HG03060 (cell line): ENCODE data around the gene FAM131C.
"Not testable (repeated sequence)": the region's sequence is repeated elsewhere in the genome, so short reads cannot be mapped to it uniquely, and the experiment has no call there.

ENCODE experiments used
- ATAC-seq: cut with Tn5 transposase; IDR thresholded peaks from one replicate; pipeline ENCODE4 v1.9.1; 2021; ENCODE audit warnings: low read depth, moderate number of reproducible peaks; ENCODE audit not compliant: unreplicated experiment

Gene FAM131C

GRCh38 chr1:16063226-16063829, 10.1 kb downstream of the FAM131C start:
- no peak for ATAC-seq

DNA sequence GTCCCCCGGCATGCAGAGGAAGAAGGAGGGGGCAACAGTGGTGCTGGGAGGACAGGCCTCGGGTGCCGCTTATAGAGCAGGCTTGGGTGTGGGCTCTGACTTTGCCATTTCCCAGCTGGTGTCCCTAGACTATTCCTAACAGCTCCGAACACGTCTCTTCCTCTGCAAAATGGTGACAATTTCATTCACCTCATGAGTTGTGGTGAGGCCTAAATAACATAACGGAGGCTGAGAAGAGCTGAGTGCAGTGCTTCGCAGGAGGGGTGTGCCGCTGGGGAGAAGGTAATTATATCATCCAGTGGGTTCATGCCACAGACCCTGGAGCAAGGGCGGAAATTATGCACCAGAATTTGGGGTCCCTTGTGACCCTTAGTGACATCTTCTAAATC, 10.8 kb downstream of the FAM131C start:
- ATAC-seq: not testable (repeated sequence)

DNA sequence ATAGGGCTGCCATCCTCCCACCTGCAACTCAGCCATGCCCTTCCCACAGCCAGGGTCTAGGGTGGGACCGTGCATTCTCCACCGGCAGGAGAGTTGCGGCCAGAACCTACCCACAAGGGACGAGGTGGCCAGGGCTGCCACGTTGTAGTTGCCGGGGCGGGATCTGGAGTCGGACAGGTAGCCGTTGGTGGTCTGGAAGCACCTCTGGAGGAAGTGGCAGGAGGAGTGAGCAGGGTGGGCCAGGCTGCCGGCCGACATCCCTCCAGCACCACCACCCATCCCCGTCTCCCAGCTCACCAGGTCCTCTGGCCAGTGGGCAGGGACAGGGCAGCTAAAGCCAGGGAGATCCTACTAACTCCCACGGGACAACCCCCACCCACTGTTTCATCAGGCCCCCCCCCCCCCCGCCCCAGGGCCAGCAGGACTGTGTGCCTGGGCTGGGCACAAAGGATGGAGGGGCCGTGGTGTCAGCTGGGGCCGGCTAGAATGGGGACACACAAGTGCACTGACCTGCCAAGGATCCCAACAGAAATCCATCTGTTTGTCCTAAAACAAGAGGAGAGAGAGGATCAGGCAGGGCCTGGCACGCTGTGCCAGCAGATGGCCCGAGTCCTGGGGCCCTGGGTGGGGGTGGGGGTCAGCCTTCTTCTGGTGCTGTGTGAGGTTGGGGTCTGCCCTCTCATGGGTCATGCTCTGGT, 11.3 kb downstream of the FAM131C start:
- not testable (repeated sequence) for ATAC-seq

GRCh38 chr1:16061266-16061665, 12.2 kb downstream of the FAM131C start:
- no peak for ATAC-seq

GRCh38 chr1:16058394-16059120, 14.9 kb downstream of the FAM131C start:
- not testable (repeated sequence) for ATAC-seq

GRCh38 chr1:16057314-16057915, 16.0 kb downstream of the FAM131C start:
- not testable (repeated sequence) for ATAC-seq

- not testable (repeated sequence) for ATAC-seq
Measured at GRCh38 chr1:16056521-16056912, 16.9 kb downstream of the FAM131C start.

DNA sequence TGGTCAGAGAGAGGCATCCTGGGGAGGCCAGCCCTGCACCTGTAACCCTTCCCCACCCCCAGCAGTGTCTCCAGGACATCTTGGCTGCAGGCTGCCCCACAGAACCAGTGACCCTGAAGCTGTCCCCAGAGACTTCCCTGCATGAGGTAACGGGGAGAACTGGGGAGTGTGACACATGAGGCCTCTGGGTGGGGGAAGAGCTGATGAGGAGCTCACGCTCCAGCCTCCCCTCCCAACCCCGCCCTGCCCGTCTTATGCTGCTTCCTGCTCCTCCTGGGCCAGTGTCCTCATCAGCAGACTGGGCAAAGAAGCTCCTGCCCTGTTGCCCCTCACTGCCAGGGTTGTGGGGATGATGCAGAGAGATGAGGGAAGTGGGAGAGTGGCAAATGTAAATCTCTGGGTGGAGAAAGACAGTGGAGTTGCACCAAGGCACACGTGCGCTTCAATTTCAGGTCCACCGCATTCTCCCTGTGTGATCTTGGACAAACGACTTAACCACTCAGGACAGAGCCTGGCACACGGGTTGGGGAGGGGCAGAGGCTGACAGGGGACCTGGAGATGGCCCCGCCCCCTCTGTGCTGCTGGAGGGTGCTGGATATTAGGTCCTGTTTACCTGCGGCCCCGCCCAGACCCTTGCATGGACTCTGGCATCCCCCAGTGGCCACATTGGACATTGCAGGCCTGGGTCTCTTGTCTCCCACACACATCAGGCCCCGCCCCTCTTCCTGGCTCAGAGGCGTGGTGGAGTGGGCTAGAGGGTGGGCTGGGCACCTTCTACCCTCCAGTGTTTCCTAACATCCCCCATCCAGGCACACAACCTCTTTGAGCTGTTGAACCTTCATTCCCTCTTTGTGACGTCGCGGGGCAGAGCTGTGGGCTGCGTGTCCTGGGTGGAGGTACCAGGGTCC, 17.6 kb downstream of the FAM131C start:
- ATAC-seq: no peak

DNA sequence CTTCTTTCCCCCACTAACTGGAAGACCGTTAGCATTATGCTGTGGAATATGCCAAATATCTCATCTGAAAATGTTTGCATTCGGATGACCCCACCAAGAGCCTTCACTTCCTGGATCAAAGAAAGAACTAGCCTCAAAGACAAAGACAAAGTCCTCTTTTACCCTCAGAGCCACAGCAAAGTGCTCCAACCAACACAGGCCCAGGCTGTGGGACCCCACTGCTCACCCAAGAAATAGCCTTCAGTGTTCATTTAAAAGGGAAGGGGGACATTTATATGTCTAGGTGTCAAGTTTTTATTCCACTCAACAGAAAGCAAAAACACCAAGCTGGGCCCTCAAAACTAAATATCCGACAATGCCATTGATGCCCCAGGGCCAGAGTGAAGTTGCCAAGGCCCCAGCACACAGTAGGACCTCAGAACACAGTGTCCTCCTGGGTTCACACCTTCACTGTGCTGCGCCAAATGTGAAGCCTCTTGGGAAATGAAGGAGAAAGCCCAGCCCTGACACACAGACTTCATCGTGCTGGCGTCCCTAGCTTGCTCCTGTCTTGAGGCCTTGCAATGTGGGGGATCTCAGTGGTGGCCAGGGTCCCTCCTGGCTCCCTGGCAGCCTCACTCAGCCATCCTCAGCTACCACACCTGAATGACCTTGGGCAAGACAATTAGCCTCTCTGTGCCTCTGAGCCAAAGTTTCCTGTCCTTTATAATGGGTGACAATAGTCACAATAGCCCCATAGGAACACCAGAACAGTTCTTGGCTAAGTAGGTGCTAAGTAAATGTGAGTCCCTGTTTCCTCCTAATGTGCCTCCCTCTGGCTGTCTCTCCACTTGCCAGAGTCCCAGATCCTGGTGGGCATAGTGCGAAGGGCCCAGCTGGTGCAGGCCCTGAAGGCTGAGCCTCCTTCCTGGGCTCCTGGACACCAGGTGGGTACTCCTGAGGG, 18.6 kb downstream of the FAM131C start:
- no peak for ATAC-seq

GRCh38 chr1:16053781-16054502, 19.5 kb downstream of the FAM131C start:
- no peak for ATAC-seq

- not testable (repeated sequence) for ATAC-seq
Measured at GRCh38 chr1:16051949-16052348, 21.5 kb downstream of the FAM131C start.

DNA sequence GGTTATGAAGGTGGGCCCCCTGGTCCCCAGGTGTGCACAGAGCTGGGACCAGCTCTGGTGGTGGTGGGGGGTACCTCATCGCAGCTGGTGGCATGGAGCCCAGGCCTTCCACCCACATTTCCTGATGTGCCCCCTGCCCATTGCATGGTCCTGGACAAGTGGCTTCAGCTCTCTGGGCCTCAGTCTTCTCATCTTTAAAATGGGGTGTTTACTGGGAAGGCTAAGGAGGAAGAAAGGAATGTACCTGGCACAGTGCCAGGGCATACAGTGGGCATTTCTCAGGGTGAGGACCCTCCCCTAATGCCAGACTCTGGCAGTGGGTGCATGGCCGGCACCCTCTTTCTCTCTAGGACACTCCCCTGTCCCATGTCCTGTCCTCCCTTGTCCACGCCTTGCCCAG, 22.4 kb downstream of the FAM131C start:
- ATAC-seq: no peak

GRCh38 chr1:16050328-16050727, 23.1 kb downstream of the FAM131C start:
- ATAC-seq: no peak

- no peak for ATAC-seq
Measured at GRCh38 chr1:16048573-16049189, 24.8 kb downstream of the FAM131C start.

DNA sequence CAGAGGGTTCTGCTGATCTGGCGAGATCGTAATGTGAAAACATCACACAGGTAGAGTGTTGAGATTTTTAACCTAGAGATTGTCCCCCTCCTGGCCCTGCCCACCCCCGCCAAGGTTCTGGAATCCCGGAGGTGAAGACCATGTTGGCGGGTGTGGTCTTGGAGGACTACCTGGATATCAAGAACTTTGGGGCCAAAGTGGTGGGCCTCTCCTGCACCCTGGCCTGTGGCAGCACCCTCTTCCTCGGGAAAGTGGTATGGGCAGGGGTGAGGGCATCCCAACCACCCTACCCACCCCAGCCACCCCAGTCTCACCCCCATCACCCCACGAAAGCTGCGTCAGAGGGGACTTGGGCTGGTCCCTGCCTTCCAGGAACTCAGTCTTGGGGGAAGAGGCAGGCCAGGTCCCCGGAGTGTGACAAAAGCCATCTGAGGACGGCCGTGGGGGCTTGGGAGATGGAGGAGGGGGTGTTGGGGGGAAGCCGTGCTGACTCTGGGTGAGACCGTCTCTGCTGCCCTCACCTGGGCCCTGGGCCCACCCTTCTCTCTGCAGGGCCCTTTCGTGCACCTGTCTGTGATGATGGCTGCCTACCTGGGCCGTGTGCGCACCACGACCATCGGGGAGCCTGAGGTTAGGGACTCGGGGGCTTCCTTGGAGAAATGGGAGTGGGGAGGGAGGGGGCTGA, 25.5 kb downstream of the FAM131C start:
- ATAC-seq: no peak

GRCh38 chr1:16046842-16047241, 26.6 kb downstream of the FAM131C start:
- ATAC-seq: no peak

DNA sequence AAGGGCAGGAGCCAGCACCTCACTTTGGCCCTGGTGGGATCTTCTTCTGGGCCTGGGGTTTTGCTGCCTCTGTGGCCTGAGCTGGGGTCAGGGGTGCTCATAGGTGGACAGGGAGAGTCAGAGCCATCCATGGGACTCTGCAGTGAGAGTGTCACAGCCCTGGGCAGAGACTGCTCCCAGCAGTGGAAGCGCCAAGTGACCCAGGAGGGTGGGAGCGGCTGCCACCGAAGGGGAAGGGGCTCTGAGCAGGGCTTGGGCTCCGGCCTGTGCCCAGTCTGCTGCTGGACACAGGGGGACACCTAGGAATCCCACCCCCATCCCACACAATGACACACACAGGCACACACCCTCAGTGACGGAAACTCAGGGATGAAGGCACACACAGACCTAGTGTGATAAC, 29.5 kb downstream of the FAM131C start:
- no peak for ATAC-seq

GRCh38 chr1:16043521-16043920, 29.9 kb downstream of the FAM131C start, which contains the start of gene CLCNKB:
Gene CLCNKB (plus strand): TSS chr1:16043782. CDS start chr1:16044493, 711 bp downstream.
- no peak for ATAC-seq
